Stimulated activated CD8-positive, alpha-beta memory T cell treated with anti-CD3 and anti-CD28 coated beads, Interleukin-4, amount 100 ng/mL, for 48 hours (primary cell): ENCODE results near the gene NR1H3.
A peak's percentile ranks its signal among the peaks of the same experiment; 100 is the strongest.
"Not testable (repeated sequence)": the region's sequence is repeated elsewhere in the genome, so short reads cannot be mapped to it uniquely, and the experiment has no call there.

Experiments
- DNase-seq: peaks from one replicate; pipeline ENCODE4 v3.0.0-alpha.2; 2020

NR1H3 gene

DNA sequence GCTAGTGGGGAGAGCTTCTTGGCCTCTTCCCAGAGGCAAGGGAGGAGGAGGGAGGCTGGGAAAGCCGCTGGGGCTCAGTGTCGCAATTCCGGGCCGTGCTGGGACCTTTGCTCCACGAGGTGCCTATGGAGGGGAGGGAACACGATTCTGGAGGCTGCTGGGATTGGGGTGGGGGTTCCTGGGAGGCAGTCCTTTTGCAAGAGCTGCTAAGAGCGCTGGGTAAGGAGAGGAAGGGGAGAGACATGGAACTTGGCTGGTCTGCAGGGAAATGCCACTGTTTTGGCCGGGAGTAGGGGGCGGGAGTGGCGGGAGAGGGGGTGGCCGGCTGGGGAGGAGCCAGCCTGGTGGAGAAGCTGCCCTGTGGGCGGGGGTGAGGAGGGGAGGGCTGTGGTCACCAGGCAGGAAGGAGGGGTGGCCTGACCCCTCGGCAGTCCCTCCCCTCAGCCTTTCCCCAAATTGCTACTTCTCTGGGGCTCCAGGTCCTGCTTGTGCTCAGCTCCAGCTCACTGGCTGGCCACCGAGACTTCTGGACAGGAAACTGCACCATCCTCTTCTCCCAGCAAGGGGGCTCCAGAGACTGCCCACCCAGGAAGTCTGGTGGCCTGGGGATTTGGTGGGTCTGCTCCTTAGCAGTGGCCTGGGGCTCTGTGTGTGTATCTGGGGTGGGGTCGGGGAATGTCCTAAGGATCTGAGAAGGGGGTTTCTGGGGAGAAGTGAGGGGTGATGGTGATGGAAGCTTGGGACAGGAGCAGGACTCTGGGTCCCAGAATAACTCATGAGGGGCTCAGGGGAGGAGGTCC, at the start of gene NR1H3:
Gene NR1H3, plus strand, starts transcription at position 480 of the 800 bp plus-strand sequence. CDS start 1,221 bp downstream, outside the sequence.
- no peak for DNase-seq

DNA sequence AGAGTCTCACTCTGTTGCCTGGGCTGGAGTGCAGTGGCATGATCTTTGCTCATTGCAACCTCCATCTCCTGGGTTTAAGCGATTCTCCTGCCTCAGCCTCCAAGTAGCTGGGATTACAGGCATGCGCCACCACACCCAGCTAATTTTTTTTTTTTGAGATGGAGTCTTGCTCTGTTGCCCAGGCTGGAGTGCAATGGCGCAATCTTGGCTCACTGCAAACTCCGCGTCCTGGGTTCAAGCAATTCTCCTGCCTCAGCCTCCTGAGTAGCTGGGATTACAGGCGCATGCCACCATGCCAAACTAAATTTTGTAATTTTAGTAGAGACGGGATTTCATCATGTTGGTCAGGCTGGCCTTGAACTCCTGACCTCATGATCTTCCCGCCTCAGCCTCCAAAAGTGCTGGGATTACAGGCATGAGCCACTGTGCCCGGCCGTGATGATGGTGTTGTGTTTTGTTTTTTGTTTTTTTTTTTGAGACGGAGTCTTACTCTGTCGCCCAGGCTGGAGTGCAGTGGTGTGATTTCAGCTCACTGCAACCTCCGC, 49.7 kb upstream of the NR1H3 start:
- not testable (repeated sequence) for DNase-seq

GRCh38 chr11:47208628-47209027, 49.2 kb upstream of the NR1H3 start:
- no peak for DNase-seq

- DNase-seq = no peak
Measured at GRCh38 chr11:47212938-47213337, 44.9 kb upstream of the NR1H3 start.

DNA sequence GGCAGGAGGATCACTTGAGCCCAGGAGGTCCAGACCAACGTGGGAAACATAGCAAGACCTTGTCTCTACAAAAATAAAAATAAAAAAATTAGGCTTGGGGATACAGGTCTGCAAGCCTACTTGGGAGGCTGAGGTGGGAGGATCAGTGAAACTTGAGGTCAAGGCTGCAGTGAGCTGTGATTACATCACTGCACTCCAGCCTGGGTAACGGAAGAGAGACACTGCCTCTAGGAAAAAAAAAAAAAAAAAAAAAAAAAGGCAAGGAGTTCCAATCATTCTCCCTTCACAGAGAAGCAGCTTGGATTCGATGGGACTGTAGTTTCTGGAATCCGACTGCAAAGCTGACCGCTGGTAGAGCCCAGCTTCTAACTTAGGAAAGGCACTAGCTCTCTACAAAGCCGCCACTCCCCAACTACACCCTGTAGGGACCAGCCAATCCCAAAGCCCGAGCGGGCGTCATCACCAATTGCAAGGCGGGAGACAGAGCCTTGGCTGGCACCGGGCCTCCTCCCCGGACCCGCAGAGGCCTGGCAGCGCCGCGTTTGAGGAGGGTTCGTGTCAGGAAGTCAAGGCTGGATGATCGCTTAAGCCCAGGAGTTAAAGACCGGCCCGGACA, 43.7 kb upstream of the NR1H3 start:
- peak; percentile 90 for DNase-seq

DNA sequence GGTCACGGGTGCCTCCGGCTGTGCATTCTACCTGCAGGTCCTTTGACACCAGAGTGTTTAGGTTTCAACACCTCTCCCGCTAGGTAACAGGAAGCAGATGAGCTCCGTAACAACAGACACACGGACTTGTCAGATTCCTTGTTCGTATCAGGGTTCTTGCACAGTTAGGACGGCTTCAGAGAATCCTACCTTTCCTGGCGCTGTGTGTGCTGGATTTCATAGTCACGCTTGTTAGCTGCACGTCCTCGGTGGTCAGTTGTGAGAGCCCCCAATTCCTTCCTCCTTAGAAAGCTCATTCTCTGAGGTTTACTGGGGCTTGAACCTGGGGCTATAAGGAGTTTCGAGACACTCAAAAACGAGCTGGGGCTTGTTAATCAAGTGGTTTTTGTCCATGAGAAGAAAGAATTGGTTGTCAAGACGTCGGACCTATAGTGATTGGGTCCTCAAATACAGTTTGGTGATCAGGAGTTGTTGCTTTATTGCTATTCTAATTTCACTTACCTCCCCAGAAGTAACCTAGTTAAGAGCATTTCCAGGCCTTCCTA, 42.4 kb upstream of the NR1H3 start:
- DNase-seq = no peak

GRCh38 chr11:47216121-47216798, 41.5 kb upstream of the NR1H3 start:
- DNase-seq = peak; percentile 77

GRCh38 chr11:47220401-47220821, 37.4 kb upstream of the NR1H3 start:
- no peak for DNase-seq

DNA sequence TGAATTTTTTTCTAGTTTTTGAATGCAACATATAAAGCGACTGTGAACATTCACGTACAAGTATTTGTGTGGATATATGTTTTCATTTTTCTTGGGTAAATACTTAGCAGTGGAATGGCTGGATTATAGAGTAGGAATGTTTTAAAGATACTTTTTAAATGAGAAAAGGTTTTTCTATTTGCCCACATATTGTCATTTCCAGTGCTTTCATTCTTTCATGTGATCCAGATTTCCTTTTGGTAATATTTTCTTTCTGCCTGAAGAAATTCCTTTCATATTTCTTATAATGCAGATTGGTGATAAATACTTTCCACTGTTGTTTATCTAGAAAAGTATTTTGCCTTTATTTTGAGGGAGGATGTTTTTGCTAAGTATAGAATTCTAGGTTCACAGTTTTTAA, 35.1 kb upstream of the NR1H3 start:
- no peak for DNase-seq

DNA sequence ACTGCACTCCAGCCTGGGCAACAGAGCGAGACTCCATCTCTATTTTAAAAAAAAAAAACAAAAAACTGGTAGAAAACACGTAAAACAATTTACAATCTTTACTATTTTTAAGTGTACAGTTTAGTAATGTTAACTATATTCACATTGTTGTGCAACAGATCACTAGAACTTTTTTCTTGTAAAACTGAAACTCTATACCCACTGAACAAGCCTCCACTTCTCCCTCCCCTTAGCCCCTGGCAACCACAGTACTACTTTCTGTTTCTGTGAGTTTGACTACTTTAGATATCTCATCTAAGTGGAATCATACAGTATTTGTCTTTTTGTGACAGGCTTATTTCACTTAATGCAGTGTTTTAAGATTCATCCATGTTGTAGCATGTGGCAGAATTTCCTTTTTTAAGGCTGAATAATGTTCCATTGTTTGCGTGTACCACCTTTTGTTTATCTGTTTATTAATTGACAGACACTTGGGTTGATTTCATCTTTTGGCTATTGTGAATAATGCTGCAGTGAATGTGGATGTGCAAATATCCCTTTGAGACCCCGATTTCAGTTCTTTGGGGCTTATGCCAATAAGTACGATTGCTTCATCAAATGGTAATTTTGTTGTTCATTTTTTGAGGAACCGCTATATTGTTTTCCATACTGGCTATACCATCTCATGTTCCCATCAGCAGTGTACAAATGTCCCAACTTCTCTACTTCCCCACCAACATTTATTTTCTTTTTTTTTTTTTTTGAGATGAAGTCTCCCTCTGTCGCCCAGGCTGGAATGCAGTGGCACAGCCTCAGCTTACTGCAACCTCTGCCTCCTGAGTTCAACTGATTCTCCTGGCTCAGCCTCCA, 32.0 kb upstream of the NR1H3 start:
- DNase-seq = peak; percentile 42

DNA sequence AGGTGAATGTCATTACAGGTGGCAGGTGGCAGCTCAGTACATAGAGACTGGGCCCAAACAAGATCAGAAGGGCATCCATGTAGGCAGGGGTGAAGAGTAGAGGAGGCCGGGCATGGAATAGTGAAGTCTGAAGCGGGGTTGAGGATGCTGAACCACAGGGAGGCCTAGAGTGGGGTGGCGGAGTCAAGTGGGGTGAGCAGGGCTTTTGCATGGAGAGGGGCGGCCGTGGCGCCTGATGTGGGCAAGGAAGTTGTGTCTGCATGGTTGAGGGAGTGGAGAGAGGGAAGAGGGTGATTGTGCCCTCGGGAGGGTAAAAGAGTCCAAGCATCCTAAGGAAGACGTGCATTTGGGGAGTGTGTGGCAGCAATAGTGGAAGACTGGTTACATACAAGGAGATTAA, 28.6 kb upstream of the NR1H3 start:
- no peak for DNase-seq

DNA sequence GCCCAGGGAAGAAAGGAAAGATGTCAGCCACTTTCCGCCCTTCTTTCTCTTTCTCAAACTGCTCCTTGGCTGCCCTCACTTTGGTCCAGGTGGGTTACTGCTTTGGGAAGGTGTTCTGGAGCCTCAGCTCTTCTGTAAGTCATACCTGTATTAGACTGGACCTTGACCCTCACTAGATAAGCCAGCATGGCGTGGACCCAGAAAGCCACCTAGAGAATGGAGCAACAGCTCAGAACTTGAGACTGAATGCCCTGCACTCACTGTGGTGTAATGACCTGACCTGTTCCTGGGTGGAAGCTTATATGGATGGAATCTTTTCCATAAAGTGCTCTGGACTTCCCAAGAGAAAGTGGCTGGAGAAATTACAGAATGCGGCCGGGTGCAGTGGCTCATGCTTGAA, 24.7 kb upstream of the NR1H3 start:
- no peak for DNase-seq

GRCh38 chr11:47233989-47234668, 23.7 kb upstream of the NR1H3 start:
- no peak for DNase-seq

- peak; percentile 48 for DNase-seq
Measured at GRCh38 chr11:47234669-47235100, 23.1 kb upstream of the NR1H3 start.

DNA sequence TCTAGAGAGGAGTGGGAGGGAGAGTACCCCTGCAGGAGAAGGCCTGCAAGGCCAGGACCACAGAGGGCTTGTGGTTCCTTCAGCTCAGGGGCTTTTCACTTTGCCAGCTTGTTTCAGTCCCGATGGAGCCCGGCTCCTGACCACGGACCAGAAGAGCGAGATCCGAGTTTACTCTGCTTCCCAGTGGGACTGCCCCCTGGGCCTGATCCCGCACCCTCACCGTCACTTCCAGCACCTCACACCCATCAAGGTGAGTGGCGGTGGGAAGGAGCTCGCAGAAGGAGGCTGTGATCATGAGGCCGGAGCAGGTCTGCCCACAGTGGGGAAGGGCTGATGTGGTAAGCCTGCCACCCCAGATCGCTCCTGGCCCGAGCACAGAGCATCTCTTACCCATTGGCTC, 22.6 kb upstream of the NR1H3 start:
- no peak for DNase-seq

DNA sequence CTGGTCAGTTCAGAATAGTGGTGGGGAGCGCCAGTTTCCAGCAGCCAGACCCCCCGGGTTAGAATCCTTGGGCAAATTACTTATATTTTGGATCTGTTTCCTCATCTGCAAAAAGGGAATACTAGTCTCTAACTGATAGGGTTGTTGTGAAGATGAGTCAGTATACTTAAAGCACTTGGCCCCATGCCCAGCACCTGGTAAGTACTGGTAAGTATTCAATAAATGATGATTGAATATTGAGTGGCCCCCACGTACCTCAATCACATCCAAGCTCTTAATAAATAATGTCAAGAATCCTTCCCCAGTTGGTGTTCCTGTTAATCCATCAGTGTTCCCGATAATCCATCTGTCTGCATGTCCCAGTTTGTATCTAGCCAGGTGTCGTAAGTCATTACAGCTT, 21.3 kb upstream of the NR1H3 start:
- no peak for DNase-seq

DNA sequence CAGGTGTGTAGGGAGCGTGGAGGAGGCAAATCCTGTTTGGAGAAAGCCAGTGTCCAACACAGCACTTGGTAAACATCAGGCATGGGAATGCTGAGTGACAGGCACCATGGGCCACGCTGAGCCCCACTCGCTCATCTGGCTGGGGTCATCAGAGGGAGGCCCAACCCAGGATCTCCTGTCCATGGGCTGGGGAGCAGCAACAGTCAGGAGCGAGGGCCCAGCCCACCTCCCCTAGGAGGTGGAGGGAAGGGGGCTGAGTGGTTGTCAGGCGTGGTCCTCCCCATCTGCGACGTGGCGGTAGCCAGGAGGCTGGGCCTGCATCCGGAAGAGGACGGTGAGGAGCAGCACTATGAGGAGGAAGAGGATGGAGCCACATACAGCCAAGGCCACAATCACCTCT, 17.9 kb upstream of the NR1H3 start:
- no peak for DNase-seq

DNA sequence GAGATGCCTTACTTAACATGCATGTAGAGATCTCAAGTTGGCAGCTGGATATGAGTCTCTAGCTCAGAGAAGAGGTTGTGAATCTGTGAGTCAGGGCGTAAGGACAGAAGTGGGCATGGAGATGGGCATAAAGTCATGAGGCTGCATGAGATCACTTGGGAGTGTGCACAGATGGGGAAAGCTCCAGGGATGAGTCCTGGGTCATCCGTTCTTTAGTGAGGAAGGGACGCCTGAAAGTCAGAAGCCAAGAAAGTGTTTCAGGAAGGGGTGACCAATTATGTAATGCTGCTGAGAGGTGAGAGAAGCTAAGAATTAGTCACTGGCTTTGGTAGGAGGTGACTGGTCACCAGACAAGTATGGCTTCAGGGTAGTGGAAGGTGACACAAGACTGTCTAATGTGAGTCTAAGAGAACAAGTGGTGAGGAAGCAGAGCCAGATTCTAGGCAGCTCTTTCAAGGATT, 15.9 kb upstream of the NR1H3 start:
- DNase-seq = no peak

DNA sequence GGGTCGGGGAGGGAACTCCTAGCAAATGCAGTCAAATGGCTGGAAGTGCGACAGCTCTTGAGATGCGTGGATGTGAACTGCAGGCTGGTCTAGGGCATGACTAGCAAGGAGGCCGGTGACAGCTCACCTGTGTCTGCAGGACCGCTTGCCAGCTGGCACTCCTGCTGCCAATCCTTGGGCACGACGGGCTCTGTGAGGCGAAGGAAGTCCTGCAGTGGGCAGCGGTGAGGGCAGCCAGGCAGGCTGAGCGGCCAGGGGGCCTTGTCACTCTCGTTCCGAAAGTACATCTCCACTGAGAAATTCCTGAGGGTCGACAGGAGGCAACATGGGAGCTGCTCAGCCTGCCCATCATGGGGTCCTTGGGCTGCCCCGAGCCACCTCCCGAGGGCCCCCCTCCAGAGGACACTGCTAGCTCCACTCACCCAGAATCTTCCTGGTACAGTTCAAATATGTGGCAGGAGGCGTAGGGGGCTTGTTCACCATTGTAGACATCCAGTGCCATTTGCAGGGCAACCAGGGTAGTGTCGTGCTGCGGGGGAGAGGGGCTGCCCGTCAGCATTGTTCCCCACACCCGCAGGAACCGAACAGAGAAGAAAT, 15.1 kb upstream of the NR1H3 start:
- DNase-seq = no peak

DNA sequence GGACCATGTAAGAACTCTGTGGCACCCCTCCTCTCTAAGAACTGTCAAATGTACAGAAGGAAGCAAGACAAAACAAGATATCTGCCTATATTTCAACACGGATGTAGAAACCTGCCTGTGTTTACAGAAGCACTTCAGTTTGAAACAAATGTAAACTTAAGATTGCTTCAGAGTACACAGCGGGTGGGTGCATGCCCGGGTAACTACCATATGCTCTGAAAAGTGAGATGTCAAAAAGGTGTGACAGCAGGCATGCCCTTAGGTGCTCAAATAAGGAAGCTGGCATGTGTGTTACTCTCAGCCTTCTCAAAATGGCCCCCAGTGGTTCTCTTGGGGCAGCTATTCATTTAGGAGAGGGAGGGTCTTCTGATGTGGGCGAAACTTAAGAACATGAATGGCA, 14.3 kb upstream of the NR1H3 start:
- no peak for DNase-seq
